Fibroblast of pulmonary artery (primary cell): ENCODE measurements around the gene PGPEP1.
"Not testable (repeated sequence)": the region's sequence is repeated elsewhere in the genome, so short reads cannot be mapped to it uniquely, and the experiment has no call there.

Experiments
- DNase-seq: peaks from one replicate; pipeline ENCODE4 v3.0.0-alpha.2; 2010; ENCODE audit warnings: low read depth
- H3K4me3 ChIP-seq: replicated peaks from 2 replicates; pipeline ENCODE4 v1.5.1; 2011; ENCODE audit warnings: low read depth, mild to moderate bottlenecking, control low read depth, low read length, moderate library complexity
- TF ChIP-seq, protein P1 (sequence below): IDR thresholded peaks from 2 replicates; pipeline ENCODE4 v1.5.1; 2011; ENCODE audit warnings: mild to moderate bottlenecking, control low read depth, low read length, inconsistent platforms; ENCODE audit errors: missing control alignments

PGPEP1 gene

DNA sequence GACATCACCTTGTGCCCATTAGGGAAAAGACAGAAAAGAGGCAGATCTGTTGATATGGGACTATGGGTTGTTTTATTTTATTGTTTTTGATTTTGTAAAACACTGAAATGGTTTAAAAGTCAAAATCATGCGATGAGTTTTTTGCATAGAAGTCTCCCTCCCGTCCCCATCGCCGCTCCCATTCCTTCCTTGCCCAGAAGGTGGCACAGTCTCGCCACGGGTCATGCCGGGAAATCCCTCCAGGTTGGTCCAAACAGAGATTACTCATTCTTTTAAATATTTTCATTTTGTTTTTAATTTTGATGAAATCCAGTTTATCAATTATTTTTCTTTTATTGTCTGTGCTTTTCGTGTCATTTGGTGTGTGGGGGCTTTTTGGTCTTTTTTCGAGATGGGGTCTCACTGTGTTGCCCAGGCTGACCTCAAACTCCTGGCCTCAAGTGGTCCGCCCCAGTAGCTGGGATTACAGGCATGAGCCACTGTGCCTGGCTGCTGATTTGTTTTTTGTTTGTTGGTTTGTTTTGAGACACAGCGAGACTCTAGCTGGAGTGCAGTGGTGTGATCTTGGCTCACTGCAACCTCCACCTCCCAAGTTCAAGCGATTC is 9.2 kb downstream of the PGPEP1 start:
- DNase-seq, result peak; percentile 73
- TF ChIP-seq, protein P1, sequence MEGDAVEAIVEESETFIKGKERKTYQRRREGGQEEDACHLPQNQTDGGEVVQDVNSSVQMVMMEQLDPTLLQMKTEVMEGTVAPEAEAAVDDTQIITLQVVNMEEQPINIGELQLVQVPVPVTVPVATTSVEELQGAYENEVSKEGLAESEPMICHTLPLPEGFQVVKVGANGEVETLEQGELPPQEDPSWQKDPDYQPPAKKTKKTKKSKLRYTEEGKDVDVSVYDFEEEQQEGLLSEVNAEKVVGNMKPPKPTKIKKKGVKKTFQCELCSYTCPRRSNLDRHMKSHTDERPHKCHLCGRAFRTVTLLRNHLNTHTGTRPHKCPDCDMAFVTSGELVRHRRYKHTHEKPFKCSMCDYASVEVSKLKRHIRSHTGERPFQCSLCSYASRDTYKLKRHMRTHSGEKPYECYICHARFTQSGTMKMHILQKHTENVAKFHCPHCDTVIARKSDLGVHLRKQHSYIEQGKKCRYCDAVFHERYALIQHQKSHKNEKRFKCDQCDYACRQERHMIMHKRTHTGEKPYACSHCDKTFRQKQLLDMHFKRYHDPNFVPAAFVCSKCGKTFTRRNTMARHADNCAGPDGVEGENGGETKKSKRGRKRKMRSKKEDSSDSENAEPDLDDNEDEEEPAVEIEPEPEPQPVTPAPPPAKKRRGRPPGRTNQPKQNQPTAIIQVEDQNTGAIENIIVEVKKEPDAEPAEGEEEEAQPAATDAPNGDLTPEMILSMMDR, result peak; percentile 92
- H3K4me3 ChIP-seq, result no peak overlapping the region

DNA sequence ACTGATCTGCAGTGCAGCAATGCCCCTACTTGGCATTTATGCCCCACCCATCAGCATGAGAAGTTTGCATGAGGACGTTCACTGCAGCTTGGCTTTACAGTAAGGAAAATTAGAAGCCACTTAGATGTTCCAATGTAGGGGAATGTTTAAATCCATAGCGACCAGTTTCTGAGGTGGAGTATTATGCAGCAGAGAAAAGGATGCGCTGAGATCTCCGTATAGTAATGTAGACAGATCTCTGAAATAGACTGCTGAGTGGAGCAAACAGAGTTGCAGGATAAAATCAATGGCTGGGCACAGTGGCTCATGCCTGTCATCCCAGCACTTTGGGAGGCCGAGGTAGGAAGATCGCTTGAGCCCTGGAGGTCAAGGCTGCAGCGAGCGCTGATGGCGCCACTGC is 10.1 kb downstream of the PGPEP1 start:
- TF ChIP-seq, protein P1, result no peak
- no peak overlapping the region for H3K4me3 ChIP-seq
- no peak for DNase-seq

DNA sequence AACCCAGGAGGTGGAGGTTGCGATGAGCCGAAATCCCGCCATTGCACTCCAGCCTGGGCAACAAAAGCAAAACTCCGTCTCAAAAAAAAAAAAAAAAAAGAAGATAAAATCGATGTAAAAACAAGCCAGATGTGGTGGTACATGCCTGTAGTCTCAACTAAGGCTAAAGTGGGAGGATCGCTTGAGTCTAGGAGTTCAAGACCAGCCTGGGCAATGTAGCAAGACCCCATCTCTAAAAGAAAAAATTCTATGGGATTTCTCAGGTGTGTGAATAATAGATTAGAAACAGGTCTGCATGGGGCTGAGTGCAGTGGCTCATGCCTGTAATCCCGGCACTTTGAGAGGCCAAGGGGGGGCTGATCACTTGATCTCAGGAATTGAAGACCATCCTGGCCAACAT is 11.1 kb downstream of the PGPEP1 start:
- TF ChIP-seq, protein P1, result no peak
- no peak overlapping the region for H3K4me3 ChIP-seq
- DNase-seq, result no peak

DNA sequence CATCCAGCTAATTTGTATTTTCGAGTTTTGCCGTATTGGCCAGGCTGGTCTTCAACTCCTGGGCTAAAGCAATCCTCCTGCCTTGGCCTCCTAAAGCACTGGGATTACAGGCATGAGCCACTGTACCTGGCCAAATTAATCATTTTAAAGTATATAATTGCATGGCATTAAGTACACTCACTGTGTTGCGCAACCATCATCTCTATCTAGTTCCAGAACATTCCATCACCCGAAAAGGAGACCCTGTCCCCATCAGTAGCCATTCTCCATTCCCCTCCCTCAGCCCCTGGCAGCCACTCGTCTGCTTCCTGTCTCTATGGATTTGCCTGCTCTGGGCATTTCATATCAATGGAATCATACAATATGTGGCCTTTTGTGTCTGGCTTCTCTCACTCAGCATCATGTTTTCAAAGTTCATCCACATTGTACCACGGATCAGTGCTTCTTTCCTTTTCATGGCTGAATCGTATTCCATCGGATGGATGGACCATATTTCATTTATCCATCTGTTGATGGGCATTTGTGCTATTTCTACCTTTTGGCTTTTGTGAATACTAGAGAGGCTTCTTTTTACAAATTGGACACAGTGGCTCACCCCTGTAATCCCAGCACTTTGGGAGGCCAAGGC is 13.1 kb downstream of the PGPEP1 start:
- DNase-seq, result no peak
- H3K4me3 ChIP-seq, result no peak overlapping the region
- TF ChIP-seq, protein P1, result no peak

DNA sequence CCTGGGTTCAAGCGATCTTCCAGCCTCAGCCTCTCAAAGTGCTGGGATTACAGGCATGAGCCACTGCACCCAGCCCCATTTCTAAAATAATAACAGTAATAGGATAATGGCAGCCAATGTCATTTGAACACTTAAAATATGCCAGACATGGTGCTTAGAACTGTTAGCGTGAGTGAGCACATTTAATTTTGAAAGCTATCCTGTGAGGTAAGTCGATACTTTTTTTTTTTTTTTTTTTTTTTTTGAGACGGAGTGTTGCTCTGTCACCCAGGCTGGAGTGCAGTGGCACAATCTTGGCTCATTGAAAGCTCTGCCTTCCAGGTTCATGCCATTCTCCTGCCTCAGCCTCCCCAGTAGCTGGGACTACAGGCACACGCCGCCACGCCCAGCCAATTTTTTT is 14.3 kb downstream of the PGPEP1 start:
- not testable (repeated sequence) for DNase-seq, H3K4me3 ChIP-seq

DNA sequence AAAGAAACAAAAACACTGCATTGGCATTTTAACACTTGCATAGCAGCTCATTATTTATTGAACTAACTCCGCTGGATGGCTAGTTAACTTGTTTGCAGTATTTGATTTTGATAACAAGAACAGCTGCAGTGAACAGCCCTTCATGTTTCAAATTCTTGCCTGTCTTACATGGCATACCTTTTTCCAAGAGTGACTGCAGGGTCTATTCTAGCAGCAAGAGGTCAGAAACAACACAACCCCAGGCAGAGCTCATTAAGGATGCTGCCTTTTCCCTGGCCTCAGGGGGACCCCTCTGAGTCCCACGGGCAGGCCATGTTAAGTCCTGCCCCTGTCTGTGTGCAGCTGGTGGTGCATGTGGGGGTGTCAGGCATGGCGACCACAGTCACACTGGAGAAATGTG is 16.6 kb downstream of the PGPEP1 start:
- no peak for DNase-seq
- no peak overlapping the region for H3K4me3 ChIP-seq
- TF ChIP-seq, protein P1, result no peak

DNA sequence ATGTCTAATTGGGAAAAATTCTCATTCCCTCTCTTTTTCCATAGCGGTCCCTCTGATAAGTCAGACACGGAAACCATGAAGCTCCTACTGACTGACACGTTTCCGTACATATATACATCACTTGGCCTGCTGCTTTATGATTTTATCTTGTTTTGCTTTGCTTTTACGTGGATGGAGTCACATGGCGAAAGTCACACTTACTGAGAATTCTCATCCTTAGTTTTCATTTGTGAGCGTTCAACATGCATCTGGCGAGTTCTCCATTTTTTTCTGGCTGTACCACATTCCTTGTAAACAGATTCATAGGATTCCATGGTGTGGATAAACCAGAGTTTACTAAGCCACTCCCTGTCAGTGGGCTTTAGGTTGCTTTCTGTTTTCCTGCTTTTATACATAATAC is 21.2 kb downstream of the PGPEP1 start:
- H3K4me3 ChIP-seq, result no peak overlapping the region
- TF ChIP-seq, protein P1, result no peak
- no peak for DNase-seq
